ENCODE data around the gene NPEPL1. TPM values are rescaled to one million over a fixed set of nuclear protein-coding genes. Genes with fewer than 3 reads are reported as not detected.

Gene NPEPL1
- total and polyA plus RNA-seq, 2 of the 8 experiments (the other 6 are each of a cell fraction or from before 2014, with no cell fraction given): 12.4 to 26.8 TPM

DNA sequence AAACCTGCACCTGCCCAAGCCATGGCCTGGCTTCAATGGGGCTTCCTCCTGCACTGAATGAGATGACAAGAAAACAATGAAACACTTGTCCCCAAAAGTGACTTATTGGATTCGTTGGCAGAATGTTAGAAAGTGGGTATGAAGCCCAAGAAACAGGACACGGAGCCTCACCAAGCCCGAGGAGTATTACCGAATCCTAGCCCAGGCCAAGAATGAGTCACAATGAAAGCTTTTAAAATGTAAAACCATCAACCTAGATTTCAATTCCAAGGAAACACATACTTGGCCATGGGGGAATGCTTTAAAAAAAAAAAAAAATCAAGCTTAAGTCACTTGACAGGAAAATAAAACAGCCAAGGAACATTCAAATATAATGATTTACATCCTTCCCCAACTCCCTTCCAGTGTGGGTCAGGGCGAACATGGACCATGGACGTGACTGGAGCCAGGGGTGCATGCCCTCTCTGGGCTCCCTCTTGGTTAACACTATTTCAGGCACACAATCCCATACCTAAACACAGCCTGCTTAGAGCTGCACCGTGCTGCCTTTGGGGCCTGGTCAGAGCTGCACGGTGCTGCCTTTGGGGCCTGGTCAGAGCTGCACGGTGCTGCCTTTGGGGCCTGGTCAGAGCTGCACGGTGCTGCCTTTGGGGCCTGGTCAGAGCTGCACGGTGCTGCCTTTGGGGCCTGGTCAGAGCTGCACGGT lies 44.7 kb upstream of the NPEPL1 start:
- CTCF ChIA-PET (ENCODE audit: partially characterized antibody): interaction anchor here (0.7 to 7.7 kb wide), 21 partner anchors 9 to 872 kb away, joined by 3 to 57 read pairs (median 4); no protein-coding TSS in a partner anchor
- no peak overlapping the region for H2BK120ac ChIP-seq (replicated peaks; ENCODE audit: low read depth, low read length)
- no peak overlapping the region for H3K9ac ChIP-seq (replicated peaks in 1 of 4; ENCODE audit: extremely low read depth in 1 of 4, low read depth in 3 of 4, low read length in 3 of 4)
- H3K4me1 ChIP-seq (replicated peaks in 1 of 4; ENCODE audit: control insufficient read depth in 3 of 4, insufficient read depth in 4 of 4, low read length in 3 of 4): peaks cover 0 to 4% (median 2%) of the 10 kb centered on the region in 4 experiments; a peak in 4 of 7 replicates
- H2AFZ ChIP-seq (ENCODE audit: low read length): no peak overlapping the region
- H3K36me3 ChIP-seq (ENCODE audit: control insufficient read depth in 2 of 4, insufficient read depth in 4 of 4, low read length in 3 of 4): no peaks in the 10 kb centered on the region
- no peak overlapping the region for H2BK12ac ChIP-seq (ENCODE audit: low read depth, low read length)
- H2AK5ac ChIP-seq (ENCODE audit: low read depth, low read length): no peak overlapping the region
- no peak overlapping the region for H2BK5ac ChIP-seq (ENCODE audit: low read depth, low read length)
- no peak overlapping the region for H3K4me3 ChIP-seq (ENCODE audit: extremely low read depth in 1 of 4, insufficient read depth in 2 of 4, low read depth in 3 of 4, low read length in 4 of 4)
- peak in 1 of 2 experiments; percentile 43 for DNase-seq (ENCODE audit: low read depth in 1 of 2, low spot score in 2 of 2)
- peaks cover 0 to 15% of the 10 kb centered on the region in 2 experiments; a peak in 2 of 4 replicates for H3K79me2 ChIP-seq (ENCODE audit: control insufficient read depth in 1 of 2, insufficient read depth in 2 of 2, low read length in 2 of 2)
- no peak overlapping the region for H4K8ac ChIP-seq (ENCODE audit: extremely low read depth, insufficient read depth, low read length)
- H3K18ac ChIP-seq (ENCODE audit: extremely low read depth, low read length): no peak overlapping the region
- H3K23ac ChIP-seq (ENCODE audit: insufficient read length): no peak overlapping the region
- H3K4ac ChIP-seq (replicated peaks; ENCODE audit: insufficient read length, low read depth, low read length): no peak overlapping the region
- peaks cover 0 to 3% (median 0%) of the 10 kb centered on the region in 4 experiments; a peak in 2 of 7 replicates for H3K27me3 ChIP-seq (replicated peaks in 1 of 4; ENCODE audit: control insufficient read depth in 3 of 4, extremely low read depth in 1 of 4, insufficient read depth in 3 of 4, low read length in 3 of 4)
- H3K14ac ChIP-seq (ENCODE audit: insufficient read length): no peak overlapping the region
- no peak for FAIRE-seq
- no peaks in the 10 kb centered on the region for H4K20me1 ChIP-seq (replicated peaks in 1 of 2; ENCODE audit: control insufficient read depth in 1 of 2, insufficient read depth in 2 of 2, low read length in 2 of 2)
- H2BK20ac ChIP-seq (ENCODE audit: low read length): peak overlapping the region; percentile 40; the same call in 1 of the 2 replicates
- POLR2A ChIA-PET (ENCODE audit: partially characterized antibody): interaction anchor here (0.7 to 2.3 kb wide), 11 partner anchors 9 to 205 kb away, joined by 3 to 10 read pairs (median 4); partner anchors contain the start of gene GNAS
- H3K9me3 ChIP-seq (ENCODE audit: insufficient read depth in 2 of 2, low read depth in 1 of 2, low read length in 1 of 2): no peaks in the 10 kb centered on the region
- 79% methylated on average over 9 of the region's 12 CpGs; no CpG with 5 or more reads in 1 of the 2 experiments for WGBS, 2 experiments (ENCODE audit: extremely low coverage in 1 of 2, insufficient coverage in 1 of 2, insufficient read length in 1 of 2, insufficient replicate concordance in 2 of 2, low coverage in 1 of 2, low lambda C conversion rate in 2 of 2, missing lambda C conversion rate in 1 of 2)
- no peak overlapping the region for H3K27ac ChIP-seq (ENCODE audit: low read depth, low read length)
- H3K79me1 ChIP-seq (ENCODE audit: low read depth, low read length): no peaks in the 10 kb centered on the region
- no peak for TF ChIP-seq EP300 (IDR thresholded peaks at IDR 0.05; ENCODE audit: borderline replicate concordance in 1 of 2, low read depth in 2 of 2, low read length in 2 of 2)
- TF ChIP-seq, protein P1, sequence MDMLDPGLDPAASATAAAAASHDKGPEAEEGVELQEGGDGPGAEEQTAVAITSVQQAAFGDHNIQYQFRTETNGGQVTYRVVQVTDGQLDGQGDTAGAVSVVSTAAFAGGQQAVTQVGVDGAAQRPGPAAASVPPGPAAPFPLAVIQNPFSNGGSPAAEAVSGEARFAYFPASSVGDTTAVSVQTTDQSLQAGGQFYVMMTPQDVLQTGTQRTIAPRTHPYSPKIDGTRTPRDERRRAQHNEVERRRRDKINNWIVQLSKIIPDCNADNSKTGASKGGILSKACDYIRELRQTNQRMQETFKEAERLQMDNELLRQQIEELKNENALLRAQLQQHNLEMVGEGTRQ (IDR thresholded peaks at IDR 0.05; ENCODE audit: low read length): no peak
- TF ChIP-seq RNF2 (IDR thresholded peaks at IDR 0.05; ENCODE audit: borderline replicate concordance, low read depth, low read length, missing control alignments, poor library complexity, severe bottlenecking): no peak
- no peak for TF ChIP-seq KDM5A (IDR thresholded peaks at IDR 0.05; ENCODE audit: low read length)
- TF ChIP-seq KDM1A (IDR thresholded peaks at IDR 0.05; ENCODE audit: borderline replicate concordance, low read length): no peak
- TF ChIP-seq EZH2 (IDR thresholded peaks at IDR 0.05; ENCODE audit: low read depth, low read length, severe bottlenecking): no peak
- TF ChIP-seq ASH2L (IDR thresholded peaks at IDR 0.05; ENCODE audit: low read length): no peak
- no peak for TF ChIP-seq YY1 (IDR thresholded peaks at IDR 0.05; ENCODE audit: low read depth, low read length)
- no peak for TF ChIP-seq TBP (IDR thresholded peaks at IDR 0.05; ENCODE audit: low read depth, low read length)
- TF ChIP-seq CEBPB (IDR thresholded peaks at IDR 0.05; ENCODE audit: low read depth, low read length): no peak
- H4K5ac ChIP-seq (ENCODE audit: insufficient read length, low read depth, low read length): no peak overlapping the region
- peak overlapping the region; percentile 45 for H4K91ac ChIP-seq (replicated peaks; ENCODE audit: insufficient read length, low read length)
- no peak overlapping the region for H3K56ac ChIP-seq (replicated peaks; ENCODE audit: insufficient read length, low read depth, low read length)
- no peak overlapping the region for H2BK15ac ChIP-seq (ENCODE audit: low read length)
- H3K4me2 ChIP-seq (ENCODE audit: insufficient read depth in 1 of 2, low read depth in 2 of 2, low read length in 2 of 2): no peak overlapping the region
- peaks cover 17% of the 10 kb centered on the region; the same call in 1 of the 2 replicates for H3K23me2 ChIP-seq (ENCODE audit: low read depth, low read length)

All from H1 (cell line).